DOHH2 (cell line): ENCODE data around the gene FHL1.

Experiments
- H3F3A ChIP-seq: fragments of 200-600 bp; sonication (generic), shearing (Covaris generic); 2 replicates; pipeline ENCODE4 v1.6.0; 2016; ENCODE audit warnings: antibody characterized with exemption, mild to moderate bottlenecking; ENCODE audit not compliant: control insufficient read depth, insufficient read depth
- H3K27ac ChIP-seq: fragments of 200-600 bp; sonication (generic); 2 replicates; pipeline ENCODE4 v1.5.1; 2014; ENCODE audit warnings: low read depth, mild to moderate bottlenecking, low read length, moderate library complexity
- H3K27me3 ChIP-seq: fragments of 200-600 bp; sonication (generic); 2 replicates; pipeline ENCODE4 v1.6.1; 2014; ENCODE audit warnings: mild to moderate bottlenecking, low read length, mixed read lengths; ENCODE audit not compliant: control insufficient read depth
- H3K36me3 ChIP-seq: fragments of 200-600 bp; sonication (generic); 2 replicates; pipeline ENCODE4 v1.6.1; 2014; ENCODE audit warnings: mild to moderate bottlenecking, low read length, moderate library complexity, mixed read lengths; ENCODE audit not compliant: control insufficient read depth
- H3K4me1 ChIP-seq: fragments of 200-600 bp; sonication (generic); 2 replicates; pipeline ENCODE4 v1.6.1; 2014; ENCODE audit warnings: mild to moderate bottlenecking, low read length, mixed read lengths; ENCODE audit not compliant: control insufficient read depth
- H3K4me2 ChIP-seq: fragments of 200-600 bp; sonication (generic); 2 replicates; pipeline ENCODE4 v1.6.0; 2014; ENCODE audit warnings: mild to moderate bottlenecking, low read length, moderate library complexity
- H3K4me3 ChIP-seq: fragments of 200-600 bp; sonication (generic); 2 replicates; pipeline ENCODE4 v1.5.1; 2014; ENCODE audit warnings: mild to moderate bottlenecking, low read length, mixed read lengths
- H3K79me2 ChIP-seq: fragments of 200-600 bp; sonication (generic); 2 replicates; pipeline ENCODE4 v1.6.1; 2014; ENCODE audit warnings: mild to moderate bottlenecking, low read length, mixed read lengths; ENCODE audit not compliant: control insufficient read depth
- H3K9me2 ChIP-seq: fragments of 200-600 bp; sonication (generic); replicated peaks from 2 replicates; pipeline ENCODE4 v1.6.1; 2014; ENCODE audit warnings: mild to moderate bottlenecking, low read length, mixed read lengths; ENCODE audit not compliant: control insufficient read depth
- H3K9me3 ChIP-seq: fragments of 200-600 bp; sonication (generic); 2 replicates; pipeline ENCODE4 v1.6.1; 2014; ENCODE audit warnings: antibody characterized with exemption, low read length, mixed read lengths; ENCODE audit not compliant: control insufficient read depth, insufficient read depth
- H4K20me1 ChIP-seq: fragments of 200-600 bp; sonication (generic); 2 replicates; pipeline ENCODE4 v1.6.0; 2014; ENCODE audit warnings: low read depth, mild to moderate bottlenecking, antibody characterized with exemption, low read length, moderate library complexity; ENCODE audit not compliant: control insufficient read depth, insufficient read depth
- CTCF ChIP-seq: fragments of 200-600 bp; sonication (generic); IDR thresholded peaks from one replicate; pipeline ENCODE4 v1.5.1; 2014; ENCODE audit warnings: antibody characterized with exemption, mild to moderate bottlenecking, low read depth, low read length; ENCODE audit not compliant: poor library complexity, severe bottlenecking
- EZH2phosphoT487 ChIP-seq: fragments of 200-600 bp; sonication (generic); IDR thresholded peaks from 2 replicates; pipeline ENCODE4 v1.6.1; 2017; ENCODE audit warnings: borderline replicate concordance, mild to moderate bottlenecking, antibody characterized with exemption, low read length, moderate library complexity, mixed read lengths

The FHL1 gene

GRCh38 chrX:136259543-136259942 lies 112.2 kb downstream of the FHL1 start:
- Histone ChIP-seq H3K9me3 (no peaks in the 10 kb centered on the region), H4K20me1 (no peaks in the 10 kb centered on the region), H3K36me3 (no peaks in the 10 kb centered on the region), H3K4me2 (no peak overlapping the region), H3F3A (no peaks in the 10 kb centered on the region), H3K9me2 (no peaks in the 10 kb centered on the region), H3K27ac (no peak overlapping the region), H3K27me3 (no peaks in the 10 kb centered on the region), H3K4me3 (no peak overlapping the region), H3K4me1 (0 out of 2 replicates have a peak, but pooled peaks cover 3% of the 10 kb centered on the region), H3K79me2 (no peaks in the 10 kb centered on the region)
- no peak for TF ChIP-seq EZH2phosphoT487
- TF ChIP-seq CTCF = no peak

DNA sequence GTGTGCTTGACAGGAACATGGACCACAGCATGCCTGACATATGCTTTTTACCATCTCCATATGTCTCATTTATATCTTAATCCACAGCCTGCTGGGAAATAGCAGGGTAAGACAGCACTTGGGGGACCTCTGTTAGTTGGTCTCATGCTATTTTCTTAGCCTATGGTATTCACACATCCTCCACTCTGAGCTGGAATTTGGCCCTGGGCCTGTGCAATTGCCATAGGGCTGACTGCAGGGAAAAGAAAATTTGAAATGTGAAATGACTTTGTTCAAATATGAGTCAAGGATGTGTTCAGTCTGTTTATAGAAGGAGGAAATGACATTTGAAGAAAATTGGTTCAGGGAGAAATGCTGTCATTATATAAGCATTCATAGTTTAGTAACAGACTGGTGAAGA lies 113.4 kb downstream of the FHL1 start:
- H3K4me2 ChIP-seq = no peak overlapping the region

More for the DNA sequence above, 113.4 kb downstream of the FHL1 start:
- no peaks in the 10 kb centered on the region for H3K36me3 ChIP-seq
- H3K27ac ChIP-seq = no peak overlapping the region
- no peaks in the 10 kb centered on the region for H3K9me3 ChIP-seq
- H4K20me1 ChIP-seq = no peaks in the 10 kb centered on the region
- no peak overlapping the region for H3K4me3 ChIP-seq
- no peaks in the 10 kb centered on the region for H3F3A ChIP-seq
- no peaks in the 10 kb centered on the region for H3K9me2 ChIP-seq
- H3K27me3 ChIP-seq = no peaks in the 10 kb centered on the region
- 0 out of 2 replicates have a peak, but pooled peaks cover 3% of the 10 kb centered on the region for H3K4me1 ChIP-seq
- TF ChIP-seq CTCF (no peak), EZH2phosphoT487 (no peak)
- H3K79me2 ChIP-seq = no peaks in the 10 kb centered on the region
